GM19099 (cell line): ENCODE measurements around the gene U2SURP.

Source experiments
- POLR2A ChIP-seq: IDR thresholded peaks from 3 replicates; pipeline ENCODE4 v1.6.1; 2011; ENCODE audit warnings: low read depth; ENCODE audit not compliant: insufficient read length; ENCODE audit errors: extremely low read depth

The U2SURP gene

GRCh38 chr3:142993958-142994442 is 7.4 kb upstream of the U2SURP start:
- TF ChIP-seq POLR2A: no peak

- no peak for TF ChIP-seq POLR2A
These were observed 4.0 kb upstream of the U2SURP start for GRCh38 chr3:142997330-142997729.

GRCh38 chr3:142998439-142998838 is 2.9 kb upstream of the U2SURP start:
- no peak for TF ChIP-seq POLR2A

GRCh38 chr3:142999881-143000280 is 1.5 kb upstream of the U2SURP start:
- no peak for TF ChIP-seq POLR2A

GRCh38 chr3:143000528-143000927 is 842 bp upstream of the U2SURP start:
- no peak for TF ChIP-seq POLR2A

GRCh38 chr3:143001034-143001368 is 369 bp upstream of the U2SURP start:
- TF ChIP-seq POLR2A: no peak

GRCh38 chr3:143002083-143002712 is 828 bp downstream of the U2SURP start:
- no peak for TF ChIP-seq POLR2A

GRCh38 chr3:143002727-143003126 is 1.4 kb downstream of the U2SURP start:
- TF ChIP-seq POLR2A: no peak

GRCh38 chr3:143004823-143005222 is 3.5 kb downstream of the U2SURP start:
- no peak for TF ChIP-seq POLR2A

- no peak for TF ChIP-seq POLR2A
These were observed 8.7 kb downstream of the U2SURP start for GRCh38 chr3:143010024-143010423.

GRCh38 chr3:143011705-143012104 is 10.3 kb downstream of the U2SURP start:
- TF ChIP-seq POLR2A: no peak

- no peak for TF ChIP-seq POLR2A
These were observed 13.6 kb downstream of the U2SURP start for GRCh38 chr3:143014921-143015320.

- TF ChIP-seq POLR2A: no peak
These were observed 15.1 kb downstream of the U2SURP start for GRCh38 chr3:143016321-143016972.

- TF ChIP-seq POLR2A: no peak
These were observed 23.1 kb downstream of the U2SURP start for GRCh38 chr3:143024351-143024960.

- TF ChIP-seq POLR2A: no peak
These were observed 30.0 kb downstream of the U2SURP start for GRCh38 chr3:143031327-143031726.

GRCh38 chr3:143035466-143036211 is 34.3 kb downstream of the U2SURP start:
- TF ChIP-seq POLR2A: no peak

GRCh38 chr3:143036557-143036956 is 35.2 kb downstream of the U2SURP start:
- no peak for TF ChIP-seq POLR2A
